Measurements from ENCODE around the gene ANKRD61.
A peak's percentile ranks its signal among the peaks of the same experiment; 100 is the strongest.

The ANKRD61 gene

DNA sequence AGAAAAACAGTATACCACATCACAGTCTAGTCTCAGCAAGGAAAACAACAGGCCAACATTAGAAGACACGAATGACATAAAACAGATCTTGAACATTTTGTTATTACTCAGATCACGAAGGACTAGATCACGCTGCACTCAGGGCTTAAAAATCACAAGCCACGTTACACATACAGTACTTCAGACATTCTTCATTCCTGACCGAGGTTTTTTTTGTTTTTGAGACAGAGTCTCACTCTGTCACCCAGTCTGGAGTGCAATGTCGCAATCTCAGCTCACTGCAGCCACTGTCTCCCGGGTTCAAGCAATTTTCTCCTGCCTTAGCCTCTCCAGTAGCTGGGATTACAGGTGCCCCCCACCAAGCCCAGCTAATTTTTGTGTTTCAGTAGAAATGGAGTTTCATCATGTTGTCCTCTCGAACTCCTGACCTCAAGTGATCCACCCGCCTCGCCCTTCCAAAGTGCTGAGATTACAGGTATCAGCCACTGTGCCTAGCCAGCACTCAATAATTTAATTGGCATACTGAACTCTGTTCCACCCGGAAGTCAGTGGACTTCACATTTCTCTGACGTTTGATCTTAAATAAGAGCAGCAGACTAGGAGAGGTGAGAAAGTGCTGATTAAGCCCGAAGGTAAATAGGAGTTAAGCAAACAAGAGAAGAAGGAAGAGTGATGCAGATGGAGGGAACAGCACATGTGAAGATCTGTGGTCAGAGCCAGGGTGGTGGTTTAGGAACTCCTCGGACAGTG lies 18.6 kb upstream of the ANKRD61 start:
- no peak overlapping the region for H3K27ac ChIP-seq
- no peak overlapping the region for H3K4me3 ChIP-seq
- H3K9ac ChIP-seq = peak overlapping the region in 3 of 11 experiments; percentile 21 to 52 (median 41); a peak in 7 of 22 replicates
- H3K36me3 ChIP-seq = peaks cover 46 to 73% (median 67%) of the 10 kb centered on the region in 11 experiments
- H3K27me3 ChIP-seq = no peaks in the 10 kb centered on the region
- H4K20me1 ChIP-seq = peaks cover 0 to 69% (median 38%) of the 10 kb centered on the region in 11 experiments; a peak in 12 of 22 replicates
- peaks cover 30 to 46% (median 40%) of the 10 kb centered on the region in 10 experiments for H3K4me1 ChIP-seq
- peak overlapping the region in 2 of 11 experiments; percentile 4 to 73; a peak in 5 of 22 replicates for H3K4me2 ChIP-seq
- TF ChIP-seq Cebpa-rat (IDR thresholded peaks at IDR 0.05) = peak in 7 of 11 experiments; percentile 13 to 78 (median 53); a peak in 7 of 22 replicates
- no peaks in the 10 kb centered on the region for H3K9me3 ChIP-seq (replicated peaks in 1 of 11)

GRCh38 chr7:6015917-6016652 lies 15.1 kb upstream of the ANKRD61 start:
- peaks cover 10 to 25% (median 20%) of the 10 kb centered on the region in 10 experiments for H3K4me1 ChIP-seq
- TF ChIP-seq Cebpa-rat (IDR thresholded peaks at IDR 0.05) = no peak
- H4K20me1 ChIP-seq = peaks cover 0 to 71% (median 50%) of the 10 kb centered on the region in 11 experiments; a peak in 15 of 22 replicates
- H3K27me3 ChIP-seq = no peaks in the 10 kb centered on the region
- peak overlapping the region in 7 of 11 experiments; percentile 25 to 67 (median 42); a peak in 7 of 22 replicates for H3K9ac ChIP-seq
- H3K9me3 ChIP-seq (replicated peaks in 1 of 11) = no peaks in the 10 kb centered on the region
- peak overlapping the region in 3 of 11 experiments; percentile 2 to 27 (median 19); a peak in 5 of 22 replicates for H3K4me2 ChIP-seq
- no peak overlapping the region for H3K4me3 ChIP-seq
- peaks cover 82 to 100% (median 97%) of the 10 kb centered on the region in 11 experiments for H3K36me3 ChIP-seq
- peak overlapping the region in 7 of 11 experiments; percentile 22 to 64 (median 42); a peak in 10 of 22 replicates for H3K27ac ChIP-seq

DNA sequence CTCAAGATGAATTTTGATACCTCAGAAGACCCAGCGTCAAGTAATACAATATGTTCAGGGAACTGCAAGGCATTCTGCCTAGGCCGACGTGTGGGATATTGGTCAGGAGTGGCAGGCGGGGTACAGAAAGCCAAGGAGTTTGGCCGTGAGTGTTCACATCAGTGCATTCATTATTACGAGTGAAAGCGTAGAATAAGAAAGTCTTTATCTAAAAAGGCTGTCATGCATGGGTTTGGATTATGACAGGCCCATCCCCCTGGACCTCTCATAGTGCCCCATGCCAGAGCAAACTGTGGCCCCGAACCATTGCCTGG lies 14.6 kb upstream of the ANKRD61 start:
- no peaks in the 10 kb centered on the region for H3K27me3 ChIP-seq
- H3K4me3 ChIP-seq = no peak overlapping the region
- H3K27ac ChIP-seq = peak overlapping the region in 2 of 11 experiments; percentile 35 to 53; a peak in 2 of 22 replicates
- H3K9me3 ChIP-seq (replicated peaks in 1 of 11) = no peaks in the 10 kb centered on the region
- peaks cover 87 to 100% (median 97%) of the 10 kb centered on the region in 11 experiments for H3K36me3 ChIP-seq
- peaks cover 4 to 19% (median 14%) of the 10 kb centered on the region in 10 experiments; a peak in 17 of 20 replicates for H3K4me1 ChIP-seq
- peaks cover 0 to 72% (median 54%) of the 10 kb centered on the region in 11 experiments; a peak in 17 of 22 replicates for H4K20me1 ChIP-seq
- TF ChIP-seq Cebpa-rat (IDR thresholded peaks at IDR 0.05) = no peak
- no peak overlapping the region for H3K4me2 ChIP-seq
- 0 out of 22 replicates have a peak overlapping the region, but pooled peaks of 1 of the 11 experiments have one; percentile 67 for H3K9ac ChIP-seq

GRCh38 chr7:6020371-6021286 lies 10.5 kb upstream of the ANKRD61 start:
- no peak overlapping the region for H3K4me3 ChIP-seq
- H3K27ac ChIP-seq = no peak overlapping the region
- H3K36me3 ChIP-seq = peaks cover 93 to 100% (median 100%) of the 10 kb centered on the region in 11 experiments
- H3K4me1 ChIP-seq = peaks cover 2 to 31% (median 9%) of the 10 kb centered on the region in 10 experiments; a peak in 19 of 20 replicates
- peaks cover 7 to 77% (median 48%) of the 10 kb centered on the region in 11 experiments; a peak in 19 of 22 replicates for H4K20me1 ChIP-seq
- no peaks in the 10 kb centered on the region for H3K27me3 ChIP-seq
- no peak overlapping the region for H3K9ac ChIP-seq
- H3K9me3 ChIP-seq (replicated peaks in 1 of 11) = no peaks in the 10 kb centered on the region
- H3K4me2 ChIP-seq = no peak overlapping the region
- no peak for TF ChIP-seq Cebpa-rat (IDR thresholded peaks at IDR 0.05)

DNA sequence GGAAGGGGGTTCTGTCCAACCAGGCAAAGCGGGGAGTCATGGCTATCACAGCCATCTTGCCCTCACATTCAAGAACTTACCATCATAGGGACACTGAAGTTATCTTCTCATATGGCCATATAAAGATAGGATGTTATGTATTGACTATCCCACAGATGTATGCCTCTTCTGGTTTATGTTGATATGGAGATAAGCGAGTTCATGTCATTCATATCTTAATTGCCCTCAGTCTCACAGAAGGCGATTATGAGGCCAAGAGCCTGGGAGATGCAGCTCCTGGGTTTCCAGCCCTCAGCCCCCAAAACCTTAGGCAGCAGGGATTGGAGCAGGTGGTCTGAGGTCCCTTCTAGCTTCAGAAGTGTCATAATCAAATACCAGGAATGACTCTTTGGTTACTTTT lies 8.5 kb upstream of the ANKRD61 start:
- peaks cover 76 to 100% (median 93%) of the 10 kb centered on the region in 11 experiments for H3K36me3 ChIP-seq
- H3K27ac ChIP-seq = no peak overlapping the region
- H3K27me3 ChIP-seq = no peaks in the 10 kb centered on the region
- peaks cover 8 to 70% (median 32%) of the 10 kb centered on the region in 11 experiments; a peak in 18 of 22 replicates for H4K20me1 ChIP-seq
- no peak overlapping the region for H3K4me2 ChIP-seq
- H3K4me3 ChIP-seq = no peak overlapping the region
- peaks cover 21 to 44% (median 27%) of the 10 kb centered on the region in 10 experiments for H3K4me1 ChIP-seq
- no peak overlapping the region for H3K9ac ChIP-seq
- TF ChIP-seq Cebpa-rat (IDR thresholded peaks at IDR 0.05) = no peak
- H3K9me3 ChIP-seq (replicated peaks in 1 of 11) = no peaks in the 10 kb centered on the region

DNA sequence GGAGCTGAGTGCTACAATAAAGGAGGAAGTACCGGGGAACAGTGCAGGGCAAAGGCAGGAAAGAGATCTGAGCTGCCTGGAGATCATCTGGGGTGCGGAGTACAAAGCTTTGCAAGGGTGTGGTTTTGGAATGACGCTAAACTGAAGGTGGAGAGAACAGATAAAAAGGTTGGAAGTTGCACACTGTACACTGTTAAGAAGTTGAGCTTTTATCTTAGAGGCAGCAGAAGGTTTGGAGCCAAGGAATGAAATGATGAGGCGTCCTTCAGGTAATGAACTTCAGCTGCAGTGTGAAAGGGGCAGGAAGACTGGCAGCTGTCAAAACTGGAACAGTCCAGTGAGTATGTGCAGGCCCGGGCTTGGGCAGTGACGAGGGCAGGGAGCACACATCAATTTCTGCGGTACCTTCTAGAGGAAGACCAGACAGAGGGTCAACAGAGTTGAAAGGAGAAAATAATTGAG lies 7.2 kb upstream of the ANKRD61 start:
- Histone ChIP-seq H3K27me3 (no peaks in the 10 kb centered on the region), H4K20me1 (peaks cover 8 to 70% (median 32%) of the 10 kb centered on the region in 11 experiments; a peak in 18 of 22 replicates), H3K9ac (0 out of 22 replicates have a peak overlapping the region, but pooled peaks of 2 of the 11 experiments have one; percentile 26 to 81), H3K4me1 (peaks cover 22 to 53% (median 31%) of the 10 kb centered on the region in 10 experiments), H3K36me3 (peaks cover 76 to 100% (median 93%) of the 10 kb centered on the region in 11 experiments), H3K4me2 (peak overlapping the region in 3 of 11 experiments; percentile 93 to 99 (median 95); a peak in 4 of 22 replicates), H3K27ac (0 out of 22 replicates have a peak overlapping the region, but pooled peaks of 1 of the 11 experiments have one; percentile 13), H3K9me3 (replicated peaks in 1 of 11) (no peaks in the 10 kb centered on the region), H3K4me3 (no peak overlapping the region)
- no peak for TF ChIP-seq Cebpa-rat (IDR thresholded peaks at IDR 0.05)

DNA sequence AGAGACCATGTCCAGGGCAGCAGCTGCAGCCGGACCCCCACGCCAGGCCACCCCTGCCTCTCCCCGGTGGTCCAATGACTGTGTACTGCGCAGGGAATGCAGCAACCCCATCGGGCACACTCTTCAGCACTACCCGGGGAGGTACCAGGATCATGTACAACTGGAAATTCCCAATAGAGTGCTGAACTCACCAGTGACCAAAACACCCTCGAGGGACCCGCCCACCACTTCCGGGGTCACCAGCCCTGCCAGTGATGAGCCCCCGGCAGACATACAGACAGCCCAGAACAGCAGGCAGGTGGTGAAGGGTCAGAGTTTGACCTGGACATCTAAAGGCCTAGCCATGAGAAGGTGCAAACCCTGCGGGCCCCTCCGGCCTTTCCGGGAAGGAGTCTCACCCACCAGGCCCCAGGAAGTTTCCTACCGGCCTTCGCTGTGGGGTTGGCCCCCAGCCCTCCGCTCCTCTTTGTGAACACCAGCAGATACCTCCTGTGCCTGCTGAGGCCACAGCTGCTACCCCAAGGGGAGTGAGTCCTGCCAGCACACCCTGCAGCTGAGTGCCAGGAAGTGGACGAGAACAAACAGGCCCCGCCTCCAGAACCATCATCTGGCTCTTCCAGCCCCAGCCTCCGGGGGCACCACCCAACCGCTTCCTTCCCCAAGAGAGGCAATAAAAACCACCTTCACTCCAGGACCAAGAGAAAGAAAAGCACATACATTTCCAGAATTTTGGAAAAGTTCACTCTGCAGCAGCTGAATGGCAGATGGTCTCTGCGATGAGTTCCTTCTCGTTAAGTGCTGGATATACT lies 5.0 kb upstream of the ANKRD61 start:
- peak overlapping the region in 9 of 10 experiments; percentile 16 to 72 (median 60); a peak in 16 of 20 replicates for H3K4me3 ChIP-seq
- TF ChIP-seq Cebpa-rat (IDR thresholded peaks at IDR 0.05) = no peak
- peaks cover 72 to 100% (median 89%) of the 10 kb centered on the region in 11 experiments for H3K36me3 ChIP-seq

More for the DNA sequence above, 5.0 kb upstream of the ANKRD61 start:
- no peaks in the 10 kb centered on the region for H3K9me3 ChIP-seq (replicated peaks in 1 of 11)
- peak overlapping the region; percentile 75 to 99 (median 91) for H3K4me2 ChIP-seq
- H3K4me1 ChIP-seq = peaks cover 22 to 53% (median 31%) of the 10 kb centered on the region in 10 experiments
- H3K27ac ChIP-seq = peak overlapping the region; percentile 28 to 92 (median 83)
- H3K9ac ChIP-seq = peak overlapping the region; percentile 17 to 86 (median 72)
- H4K20me1 ChIP-seq = peaks cover 8 to 74% (median 23%) of the 10 kb centered on the region in 11 experiments; a peak in 17 of 22 replicates
- H3K27me3 ChIP-seq = no peaks in the 10 kb centered on the region

All from BLaER1 treated with 17β-estradiol and CSF1 and Interleukin-3, amounts not matched to agents 10 nM and 100 nM (cell line).